GM04504 (cell line): ENCODE results near the gene DBT.
"Not testable (repeated sequence)": the region's sequence is repeated elsewhere in the genome, so short reads cannot be mapped to it uniquely, and the experiment has no call there.

Source experiments
- DNase-seq: peaks from one replicate; pipeline ENCODE4 v3.0.0-alpha.2; 2012; ENCODE audit warnings: low read depth

The DBT gene

GRCh38 chr1:100250264-100250663, 630 bp upstream of the DBT start:
- DNase-seq, result no peak

- no peak for DNase-seq
Measured at GRCh38 chr1:100249155-100249536, 488 bp downstream of the DBT start.

- no peak for DNase-seq
Measured at GRCh38 chr1:100246738-100247137, 2.9 kb downstream of the DBT start.

GRCh38 chr1:100240631-100241030, 9.0 kb downstream of the DBT start:
- no peak for DNase-seq

GRCh38 chr1:100239961-100240360, 9.7 kb downstream of the DBT start:
- DNase-seq, result no peak

GRCh38 chr1:100237091-100237490, 12.5 kb downstream of the DBT start:
- DNase-seq, result no peak

GRCh38 chr1:100234432-100234831, 15.2 kb downstream of the DBT start:
- DNase-seq, result no peak

GRCh38 chr1:100233566-100233965, 16.1 kb downstream of the DBT start:
- DNase-seq, result not testable (repeated sequence)

GRCh38 chr1:100232156-100232555, 17.5 kb downstream of the DBT start:
- DNase-seq, result no peak

- no peak for DNase-seq
Measured at GRCh38 chr1:100231721-100232120, 17.9 kb downstream of the DBT start.

GRCh38 chr1:100230765-100231164, 18.9 kb downstream of the DBT start:
- DNase-seq, result no peak

- DNase-seq, result no peak
Measured at GRCh38 chr1:100229681-100230443, 19.8 kb downstream of the DBT start.

GRCh38 chr1:100222428-100222827, 27.2 kb downstream of the DBT start:
- DNase-seq, result no peak

GRCh38 chr1:100219883-100220282, 29.8 kb downstream of the DBT start:
- DNase-seq, result no peak

GRCh38 chr1:100219457-100219856, 30.2 kb downstream of the DBT start:
- no peak for DNase-seq

- no peak for DNase-seq
Measured at GRCh38 chr1:100217834-100218233, 31.8 kb downstream of the DBT start.

- DNase-seq, result no peak
Measured at GRCh38 chr1:100215101-100215500, 34.5 kb downstream of the DBT start.

- no peak for DNase-seq
Measured at GRCh38 chr1:100213141-100213540, 36.5 kb downstream of the DBT start.

- no peak for DNase-seq
Measured at GRCh38 chr1:100206301-100206700, 43.3 kb downstream of the DBT start.

GRCh38 chr1:100205593-100205992, 44.0 kb downstream of the DBT start:
- not testable (repeated sequence) for DNase-seq

GRCh38 chr1:100205103-100205502, 44.5 kb downstream of the DBT start:
- DNase-seq, result not testable (repeated sequence)

- not testable (repeated sequence) for DNase-seq
Measured at GRCh38 chr1:100202703-100203102, 46.9 kb downstream of the DBT start.

GRCh38 chr1:100200060-100200459, 49.6 kb downstream of the DBT start:
- DNase-seq, result not testable (repeated sequence)

GRCh38 chr1:100198596-100198995, 51.0 kb downstream of the DBT start:
- DNase-seq, result no peak
